Measurements from ENCODE around the gene UBR4.

DNA sequence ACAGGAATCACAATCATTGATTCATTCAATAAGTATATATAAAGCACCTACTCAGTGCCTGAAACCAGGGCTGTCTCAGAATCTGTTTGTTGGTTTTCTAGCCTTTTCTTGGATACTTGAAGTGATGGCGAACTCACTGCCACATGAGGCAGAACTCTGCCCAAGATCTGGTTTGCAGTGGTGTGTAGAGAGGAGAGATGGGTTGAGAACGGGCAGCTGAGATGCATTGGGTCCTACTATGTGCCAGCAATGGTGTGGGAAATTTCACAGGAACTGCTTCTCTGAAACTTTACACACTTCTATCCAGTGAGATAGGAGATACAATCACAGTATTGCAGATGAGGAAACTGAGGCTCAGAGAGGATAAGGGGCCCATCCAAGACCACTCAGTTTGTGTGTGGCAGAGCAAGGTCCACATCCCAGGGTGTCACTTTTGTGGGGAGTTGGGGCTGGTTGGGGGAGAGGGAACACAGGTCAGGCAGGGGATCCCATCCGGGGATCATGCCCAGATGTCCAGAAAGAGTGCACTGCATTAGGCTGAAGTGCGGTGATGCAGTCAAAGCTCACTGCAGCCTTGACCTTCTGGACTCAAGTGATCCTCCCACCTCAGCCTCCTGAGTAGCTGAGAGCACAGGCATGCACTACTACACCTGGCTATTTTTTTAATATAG, 169.9 kb downstream of the UBR4 start:
- TF ChIP-seq SP2 (IDR thresholded peaks at IDR 0.05; ENCODE audit: low read length), result no peak
- no peak for TF ChIP-seq EZH2 (IDR thresholded peaks at IDR 0.05; ENCODE audit: low read depth, low read length, severe bottlenecking)
- TF ChIP-seq RFX5 (IDR thresholded peaks at IDR 0.05; ENCODE audit: borderline replicate concordance, low read depth, low read length), result no peak
- TF ChIP-seq CTCF (IDR thresholded peaks at IDR 0.05; ENCODE audit: control extremely low read depth in 1 of 3, insufficient read depth in 1 of 3, low read depth in 1 of 3, low read length in 3 of 3), result no peak
